ENCODE data around the gene CCDC146.
A peak's percentile ranks its signal among the peaks of the same experiment; 100 is the strongest.

CCDC146 gene

GRCh38 chr7:77320714-77321113 lies 198.3 kb downstream of the CCDC146 start:
- H3K36me3 Mint-ChIP-seq (ENCODE audit: low read depth) = peaks cover 4% of the 10 kb centered on the region
- TF ChIP-seq CTCF (IDR thresholded peaks at IDR 0.05; ENCODE audit: unreplicated experiment in 3 of 3) = no peak
- H3K9me3 Mint-ChIP-seq = no peaks in the 10 kb centered on the region
- no peaks in the 10 kb centered on the region for H3K27me3 Mint-ChIP-seq (ENCODE audit: low read depth)
- no peak overlapping the region for H3K4me3 Mint-ChIP-seq
- no peaks in the 10 kb centered on the region for H3K4me1 Mint-ChIP-seq
- H3K27ac Mint-ChIP-seq = no peak overlapping the region

- peaks cover 4% of the 10 kb centered on the region for H3K36me3 Mint-ChIP-seq (ENCODE audit: low read depth)
- no peaks in the 10 kb centered on the region for H3K9me3 Mint-ChIP-seq
- no peak for TF ChIP-seq CTCF (IDR thresholded peaks at IDR 0.05; ENCODE audit: unreplicated experiment in 3 of 3)
- no peak overlapping the region for H3K27ac Mint-ChIP-seq
- no peak overlapping the region for H3K4me3 Mint-ChIP-seq
- H3K4me1 Mint-ChIP-seq = no peaks in the 10 kb centered on the region
- no peaks in the 10 kb centered on the region for H3K27me3 Mint-ChIP-seq (ENCODE audit: low read depth)
Observed at GRCh38 chr7:77321300-77321699, 198.9 kb downstream of the CCDC146 start.

- no peak for TF ChIP-seq CTCF (IDR thresholded peaks at IDR 0.05; ENCODE audit: unreplicated experiment in 3 of 3)
- H3K4me3 Mint-ChIP-seq = no peak overlapping the region
- no peaks in the 10 kb centered on the region for H3K36me3 Mint-ChIP-seq (ENCODE audit: low read depth)
- H3K4me1 Mint-ChIP-seq = peaks cover 13% of the 10 kb centered on the region
- no peak overlapping the region for H3K27ac Mint-ChIP-seq
- no peaks in the 10 kb centered on the region for H3K27me3 Mint-ChIP-seq (ENCODE audit: low read depth)
- no peaks in the 10 kb centered on the region for H3K9me3 Mint-ChIP-seq
Observed at GRCh38 chr7:77326131-77326530, 203.7 kb downstream of the CCDC146 start.

- no peaks in the 10 kb centered on the region for H3K9me3 Mint-ChIP-seq
- no peak for TF ChIP-seq CTCF (IDR thresholded peaks at IDR 0.05; ENCODE audit: unreplicated experiment in 3 of 3)
- no peaks in the 10 kb centered on the region for H3K36me3 Mint-ChIP-seq (ENCODE audit: low read depth)
- H3K27ac Mint-ChIP-seq = peak overlapping the region in 1 of 3 experiments; percentile 13
- H3K4me1 Mint-ChIP-seq = peaks cover 22% of the 10 kb centered on the region
- no peaks in the 10 kb centered on the region for H3K27me3 Mint-ChIP-seq (ENCODE audit: low read depth)
- H3K4me3 Mint-ChIP-seq = no peak overlapping the region
Observed at GRCh38 chr7:77327067-77327931, 204.9 kb downstream of the CCDC146 start.

GRCh38 chr7:77327932-77328628 lies 205.7 kb downstream of the CCDC146 start:
- Mint-ChIP-seq H3K27ac (no peak overlapping the region), H3K9me3 (no peaks in the 10 kb centered on the region), H3K4me1 (peaks cover 22% of the 10 kb centered on the region), H3K4me3 (no peak overlapping the region), H3K27me3 (ENCODE audit: low read depth) (no peaks in the 10 kb centered on the region), H3K36me3 (ENCODE audit: low read depth) (no peaks in the 10 kb centered on the region)
- TF ChIP-seq CTCF (IDR thresholded peaks at IDR 0.05; ENCODE audit: unreplicated experiment in 3 of 3) = no peak
